ENCODE data around the gene SHF.

The SHF gene

DNA sequence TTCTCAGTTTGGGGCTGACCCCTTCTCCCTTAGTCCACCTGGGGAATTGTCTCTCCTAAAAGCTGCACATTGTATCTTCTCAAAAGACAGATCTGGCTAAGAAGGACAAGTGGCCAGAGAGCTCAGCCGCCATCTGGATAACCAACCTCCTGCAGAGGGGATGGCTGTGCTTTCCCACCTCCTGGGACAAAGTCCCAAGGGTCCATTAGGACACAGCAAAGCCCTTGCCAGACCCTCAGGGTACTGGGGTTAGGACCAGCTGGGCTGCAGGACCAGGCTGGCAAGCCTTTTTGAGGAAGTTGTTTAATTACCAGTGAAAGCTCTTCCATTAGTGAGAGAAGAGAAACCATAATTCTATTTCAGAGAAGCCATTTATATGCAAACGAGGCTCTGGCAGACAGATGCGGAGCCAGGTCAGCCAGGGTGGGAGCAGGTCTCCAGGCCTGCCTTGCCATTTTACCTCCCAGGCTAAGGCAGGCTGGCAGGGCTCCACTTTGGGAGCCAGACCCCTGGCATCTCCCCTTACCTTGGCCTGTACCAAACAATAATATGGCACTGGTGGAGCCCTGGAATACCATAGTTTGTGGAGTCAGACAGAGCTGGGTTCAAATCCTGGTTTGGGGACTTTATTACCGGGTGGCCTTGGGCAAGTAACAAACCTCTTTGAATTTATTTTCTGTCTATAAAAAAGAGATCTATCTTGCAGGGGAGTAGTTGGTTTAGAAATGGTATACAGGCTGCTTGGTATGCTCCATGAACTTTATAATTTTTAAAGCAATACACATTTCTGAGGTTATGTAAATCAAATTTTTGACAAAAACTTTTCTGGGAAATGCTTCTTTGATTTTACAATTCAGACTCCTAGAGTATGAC is 17.9 kb downstream of the SHF start:
- no peak for DNase-seq (ENCODE audit: low read depth)
- no peak overlapping the region for H3K4me3 ChIP-seq (ENCODE audit: low read depth, low read length)
- TF ChIP-seq, protein P1, sequence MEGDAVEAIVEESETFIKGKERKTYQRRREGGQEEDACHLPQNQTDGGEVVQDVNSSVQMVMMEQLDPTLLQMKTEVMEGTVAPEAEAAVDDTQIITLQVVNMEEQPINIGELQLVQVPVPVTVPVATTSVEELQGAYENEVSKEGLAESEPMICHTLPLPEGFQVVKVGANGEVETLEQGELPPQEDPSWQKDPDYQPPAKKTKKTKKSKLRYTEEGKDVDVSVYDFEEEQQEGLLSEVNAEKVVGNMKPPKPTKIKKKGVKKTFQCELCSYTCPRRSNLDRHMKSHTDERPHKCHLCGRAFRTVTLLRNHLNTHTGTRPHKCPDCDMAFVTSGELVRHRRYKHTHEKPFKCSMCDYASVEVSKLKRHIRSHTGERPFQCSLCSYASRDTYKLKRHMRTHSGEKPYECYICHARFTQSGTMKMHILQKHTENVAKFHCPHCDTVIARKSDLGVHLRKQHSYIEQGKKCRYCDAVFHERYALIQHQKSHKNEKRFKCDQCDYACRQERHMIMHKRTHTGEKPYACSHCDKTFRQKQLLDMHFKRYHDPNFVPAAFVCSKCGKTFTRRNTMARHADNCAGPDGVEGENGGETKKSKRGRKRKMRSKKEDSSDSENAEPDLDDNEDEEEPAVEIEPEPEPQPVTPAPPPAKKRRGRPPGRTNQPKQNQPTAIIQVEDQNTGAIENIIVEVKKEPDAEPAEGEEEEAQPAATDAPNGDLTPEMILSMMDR (conservative IDR thresholded peaks at IDR 0.05; ENCODE audit: low read depth, low read length) = no peak

DNA sequence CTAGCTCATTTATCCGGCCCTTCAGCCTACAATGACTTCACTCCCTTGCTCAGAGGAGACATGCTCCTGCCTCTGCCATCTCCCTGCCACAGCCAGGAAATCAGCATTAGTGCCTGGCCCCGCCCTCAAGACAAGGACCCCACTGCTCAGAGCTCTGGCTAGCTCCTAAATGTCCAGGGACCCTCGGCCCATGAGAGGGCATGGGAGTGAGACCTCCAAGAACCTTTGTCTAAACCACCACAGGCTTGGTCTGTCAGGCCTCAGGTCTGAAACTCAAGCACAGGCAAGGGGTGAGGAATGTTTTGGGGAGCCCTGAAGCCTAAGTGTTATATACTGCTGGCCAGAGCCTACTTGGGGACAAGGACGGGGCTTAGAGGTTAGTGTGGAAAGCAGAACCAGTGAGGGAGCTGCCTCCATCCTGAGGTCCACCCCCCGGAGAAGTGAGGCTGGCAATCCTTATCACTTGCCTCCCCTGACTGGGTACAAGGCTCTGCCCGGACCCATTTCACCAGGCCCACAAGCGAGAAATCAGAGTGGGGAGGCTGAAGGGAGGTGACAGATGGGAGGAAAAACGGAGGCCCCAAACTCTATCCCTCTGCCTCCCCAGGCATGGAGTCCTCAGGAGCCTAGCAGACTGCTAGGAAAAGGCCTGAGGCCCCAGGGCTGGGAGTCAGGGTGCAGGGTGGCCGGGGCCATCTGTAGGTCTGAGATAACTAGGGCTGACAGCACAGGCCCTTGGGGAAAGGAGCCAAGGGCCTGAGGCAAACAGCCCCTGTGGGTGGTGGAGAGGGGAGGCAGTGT is 18.8 kb downstream of the SHF start:
- H3K4me3 ChIP-seq (ENCODE audit: low read depth, low read length) = no peak overlapping the region
- no peak for DNase-seq (ENCODE audit: low read depth)
- TF ChIP-seq, protein P1 (conservative IDR thresholded peaks at IDR 0.05; ENCODE audit: low read depth, low read length) = no peak

GRCh38 chr15:45168286-45168685 is 19.5 kb downstream of the SHF start:
- no peak for DNase-seq (ENCODE audit: low read depth)

GRCh38 chr15:45167631-45168205 is 20.0 kb downstream of the SHF start:
- TF ChIP-seq, protein P1 (conservative IDR thresholded peaks at IDR 0.05; ENCODE audit: low read depth, low read length) = no peak
- DNase-seq (ENCODE audit: low read depth) = no peak
- H3K4me3 ChIP-seq (ENCODE audit: low read depth, low read length) = peak overlapping the region; percentile 65

More at GRCh38 chr15:45168286-45168685, 19.5 kb downstream of the SHF start:
- TF ChIP-seq, protein P1 (conservative IDR thresholded peaks at IDR 0.05; ENCODE audit: low read depth, low read length) = no peak
- H3K4me3 ChIP-seq (ENCODE audit: low read depth, low read length) = no peak overlapping the region

GRCh38 chr15:45166834-45167630 is 20.7 kb downstream of the SHF start:
- TF ChIP-seq, protein P1 (conservative IDR thresholded peaks at IDR 0.05; ENCODE audit: low read depth, low read length) = peak; percentile 75
- peak overlapping the region; percentile 65 for H3K4me3 ChIP-seq (ENCODE audit: low read depth, low read length)

GRCh38 chr15:45165536-45165935 is 22.2 kb downstream of the SHF start:
- TF ChIP-seq, protein P1 (conservative IDR thresholded peaks at IDR 0.05; ENCODE audit: low read depth, low read length) = no peak

More at GRCh38 chr15:45166834-45167630, 20.7 kb downstream of the SHF start:
- DNase-seq (ENCODE audit: low read depth) = peak; percentile 87

More at GRCh38 chr15:45165536-45165935, 22.2 kb downstream of the SHF start:
- DNase-seq (ENCODE audit: low read depth) = no peak
- no peak overlapping the region for H3K4me3 ChIP-seq (ENCODE audit: low read depth, low read length)
